ENCODE results near the gene PDE4D. TPM values are rescaled to one million over a fixed set of nuclear protein-coding genes. Genes with fewer than 3 reads are reported as not detected.
"Not testable (repeated sequence)": the region's sequence is repeated elsewhere in the genome, so short reads cannot be mapped to it uniquely, and the experiment has no call there.

The PDE4D gene
- total RNA-seq, 2 donors from 2014 or later, result 116 to 154 TPM

GRCh38 chr5:59768152-59769040 lies 125.1 kb downstream of the PDE4D start:
- Mint-ChIP-seq H3K27me3 (ENCODE audit: low read depth) (peaks cover 56% of the 10 kb centered on the region), H3K36me3 (ENCODE audit: insufficient read depth in 2 of 2) (no peaks in the 10 kb centered on the region), H3K27ac (no peak overlapping the region), H3K4me3 (peak overlapping the region; percentile 71 to 74), H3K9me3 (no peaks in the 10 kb centered on the region), H3K4me1 (ENCODE audit: low read depth) (peaks cover 24% of the 10 kb centered on the region)
- ATAC-seq (replicated peaks in 1 of 2), result peak; percentile 66 to 80
- peak; percentile 18 to 39 for DNase-seq

GRCh38 chr5:59767681-59768151 lies 125.8 kb downstream of the PDE4D start:
- no peak for DNase-seq
- peak overlapping the region; percentile 71 to 74 for H3K4me3 Mint-ChIP-seq
- peaks cover 25% of the 10 kb centered on the region for H3K4me1 Mint-ChIP-seq (ENCODE audit: low read depth)
- no peak for ATAC-seq (replicated peaks in 1 of 2)
- H3K9me3 Mint-ChIP-seq, result no peaks in the 10 kb centered on the region
- H3K36me3 Mint-ChIP-seq (ENCODE audit: insufficient read depth in 2 of 2), result no peaks in the 10 kb centered on the region
- H3K27me3 Mint-ChIP-seq (ENCODE audit: low read depth), result peaks cover 56% of the 10 kb centered on the region
- no peak overlapping the region for H3K27ac Mint-ChIP-seq

DNA sequence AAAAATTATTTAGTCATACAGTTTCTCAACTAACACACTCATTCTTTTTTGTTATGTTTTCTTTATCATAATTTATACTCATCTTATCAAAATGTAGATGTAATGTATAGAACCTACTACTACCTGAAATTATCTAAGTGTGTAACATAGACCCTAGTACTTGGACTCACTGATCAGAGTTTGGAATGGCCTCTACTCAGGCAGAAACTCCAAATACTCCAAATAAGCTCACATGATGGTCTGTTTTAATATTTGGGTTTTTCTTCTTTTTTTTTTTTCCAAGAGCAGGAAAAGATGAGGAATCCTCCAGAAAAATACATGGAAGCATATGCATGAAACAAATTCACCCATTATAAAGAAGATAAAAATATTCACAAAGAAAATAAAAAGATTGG lies 126.3 kb downstream of the PDE4D start:
- Mint-ChIP-seq H3K27ac (peak overlapping the region; percentile 78), H3K9me3 (no peaks in the 10 kb centered on the region), H3K4me3 (peak overlapping the region; percentile 7 to 71), H3K36me3 (ENCODE audit: insufficient read depth in 2 of 2) (no peaks in the 10 kb centered on the region), H3K27me3 (ENCODE audit: low read depth) (peaks cover 56% of the 10 kb centered on the region), H3K4me1 (ENCODE audit: low read depth) (peaks cover 25% of the 10 kb centered on the region)
- DNase-seq, result no peak
- no peak for ATAC-seq (replicated peaks in 1 of 2)

DNA sequence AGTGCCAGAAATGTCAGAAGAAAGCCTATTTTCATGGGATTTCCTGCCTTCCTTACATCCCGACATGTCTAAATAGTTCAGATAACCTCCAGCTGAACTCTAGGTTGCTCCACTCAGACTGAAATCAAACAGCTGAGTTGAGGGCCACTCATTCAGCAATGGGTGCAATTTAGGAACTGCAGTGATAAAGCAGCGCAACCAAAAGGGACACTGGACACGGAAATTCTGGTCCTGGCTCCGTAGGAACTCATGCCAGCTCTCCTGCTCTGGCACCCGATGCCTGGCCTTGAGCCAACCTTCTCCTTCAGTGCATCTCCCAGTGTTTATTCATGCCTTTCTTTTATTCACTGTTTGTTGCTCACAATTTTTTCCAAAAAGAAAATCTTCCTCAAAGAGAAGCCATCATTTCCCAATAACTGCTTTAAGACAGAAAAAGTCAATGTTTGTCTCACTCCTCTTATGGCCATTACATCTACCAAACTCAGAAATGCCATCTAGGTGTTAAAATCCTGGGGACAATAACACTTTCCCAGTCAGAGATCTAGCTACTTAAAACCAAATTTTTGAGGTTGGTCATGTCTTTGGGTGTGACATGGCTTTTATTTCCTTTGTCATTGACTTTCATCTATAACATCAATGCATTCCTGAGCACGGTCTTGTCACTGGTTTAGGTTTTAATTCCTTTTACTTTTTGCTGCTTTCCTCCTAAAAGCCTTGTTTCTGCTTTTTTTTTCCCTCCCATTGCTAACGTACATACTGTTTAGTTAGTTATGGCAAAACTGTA lies 126.9 kb downstream of the PDE4D start:
- Mint-ChIP-seq H3K9me3 (no peaks in the 10 kb centered on the region), H3K4me1 (ENCODE audit: low read depth) (peaks cover 25% of the 10 kb centered on the region), H3K36me3 (ENCODE audit: insufficient read depth in 2 of 2) (no peaks in the 10 kb centered on the region), H3K27ac (peak overlapping the region; percentile 78), H3K4me3 (peak overlapping the region; percentile 7 to 34), H3K27me3 (ENCODE audit: low read depth) (peaks cover 56% of the 10 kb centered on the region)
- ATAC-seq (replicated peaks in 1 of 2) (no peak), DNase-seq (no peak)

DNA sequence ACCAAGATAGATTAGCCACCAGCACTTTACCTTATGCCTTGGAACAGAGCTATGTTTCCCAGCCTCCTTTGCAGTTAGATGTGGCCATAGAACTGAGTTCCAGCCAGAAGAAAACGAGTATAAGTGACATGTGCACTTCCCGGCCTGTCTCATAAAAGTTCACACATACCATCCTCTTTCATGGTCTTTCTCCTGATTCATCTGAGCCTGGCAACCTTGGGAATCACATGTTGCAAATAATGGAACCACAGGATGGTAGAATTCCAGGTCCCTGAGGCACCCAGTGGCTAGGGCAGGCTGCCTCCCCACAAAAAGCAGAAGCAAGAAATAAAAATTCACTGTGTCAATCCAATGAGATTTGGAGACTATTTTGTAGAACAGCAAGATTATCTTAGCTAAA lies 128.1 kb downstream of the PDE4D start:
- peaks cover 30% of the 10 kb centered on the region for H3K4me1 Mint-ChIP-seq (ENCODE audit: low read depth)
- DNase-seq (no peak), ATAC-seq (replicated peaks in 1 of 2) (no peak)
- H3K27me3 Mint-ChIP-seq (ENCODE audit: low read depth), result peaks cover 54% of the 10 kb centered on the region
- no peaks in the 10 kb centered on the region for H3K9me3 Mint-ChIP-seq
- H3K27ac Mint-ChIP-seq, result no peak overlapping the region
- no peak overlapping the region for H3K4me3 Mint-ChIP-seq
- no peaks in the 10 kb centered on the region for H3K36me3 Mint-ChIP-seq (ENCODE audit: insufficient read depth in 2 of 2)

DNA sequence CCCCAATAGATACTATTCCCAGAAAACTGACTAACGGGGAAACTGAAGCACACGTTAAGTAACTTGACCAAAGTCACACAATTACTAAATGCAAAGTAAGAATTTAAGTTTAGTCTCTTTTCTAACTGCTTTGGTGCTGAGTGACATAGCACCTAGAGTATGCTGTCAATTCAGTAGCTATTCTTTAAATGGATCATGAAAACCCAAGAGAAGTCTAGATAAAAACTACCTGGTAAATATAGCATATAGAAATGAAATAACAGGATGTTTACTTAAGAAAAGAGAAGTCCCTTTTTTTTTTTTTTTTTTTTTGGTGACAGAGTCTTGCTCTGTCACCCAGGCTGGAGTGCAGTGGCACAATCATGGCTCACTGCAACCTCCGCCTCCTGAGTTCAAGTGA lies 129.2 kb downstream of the PDE4D start:
- H3K4me3 Mint-ChIP-seq, result no peak overlapping the region
- peak in 1 of 2 donors; percentile 25 for ATAC-seq (replicated peaks in 1 of 2)
- H3K36me3 Mint-ChIP-seq (ENCODE audit: insufficient read depth in 2 of 2), result no peaks in the 10 kb centered on the region
- no peak for DNase-seq
- H3K27ac Mint-ChIP-seq, result peak overlapping the region; percentile 20
- peaks cover 51% of the 10 kb centered on the region for H3K27me3 Mint-ChIP-seq (ENCODE audit: low read depth)
- peaks cover 37% of the 10 kb centered on the region for H3K4me1 Mint-ChIP-seq (ENCODE audit: low read depth)
- H3K9me3 Mint-ChIP-seq, result no peaks in the 10 kb centered on the region

GRCh38 chr5:59763541-59763940 lies 130.0 kb downstream of the PDE4D start:
- peak overlapping the region; percentile 20 for H3K27ac Mint-ChIP-seq

DNA sequence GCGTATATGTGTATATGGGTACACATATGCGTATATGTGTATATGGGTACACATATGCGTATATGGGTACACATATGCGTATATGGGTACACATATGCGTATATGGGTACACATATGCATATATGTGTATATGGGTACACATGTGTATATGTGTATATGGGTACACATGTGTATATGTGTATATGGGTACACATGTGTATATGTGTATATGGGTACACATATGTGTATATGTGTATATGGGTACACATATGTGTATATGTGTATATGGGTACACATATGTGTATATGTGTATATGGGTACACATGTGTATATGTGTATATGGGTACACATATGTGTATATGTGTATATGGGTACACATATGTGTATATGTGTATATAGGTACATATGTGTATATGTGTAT lies 131.3 kb downstream of the PDE4D start:
- not testable (repeated sequence) for H3K4me3 Mint-ChIP-seq; H3K36me3 Mint-ChIP-seq (ENCODE audit: insufficient read depth in 2 of 2); H3K9me3 Mint-ChIP-seq; ATAC-seq (replicated peaks in 1 of 2); H3K27ac Mint-ChIP-seq; DNase-seq
- Mint-ChIP-seq H3K27me3 (ENCODE audit: low read depth) (peaks cover 31% of the 10 kb centered on the region), H3K4me1 (ENCODE audit: low read depth) (peaks cover 22% of the 10 kb centered on the region)

More at GRCh38 chr5:59763541-59763940, 130.0 kb downstream of the PDE4D start:
- no peak overlapping the region for H3K4me3 Mint-ChIP-seq
- H3K9me3 Mint-ChIP-seq, result no peaks in the 10 kb centered on the region
- peaks cover 29% of the 10 kb centered on the region for H3K4me1 Mint-ChIP-seq (ENCODE audit: low read depth)
- peaks cover 44% of the 10 kb centered on the region for H3K27me3 Mint-ChIP-seq (ENCODE audit: low read depth)
- no peak for DNase-seq
- H3K36me3 Mint-ChIP-seq (ENCODE audit: insufficient read depth in 2 of 2), result no peaks in the 10 kb centered on the region
- peak in 1 of 2 donors; percentile 12 for ATAC-seq (replicated peaks in 1 of 2)

GRCh38 chr5:59760785-59761348 lies 132.7 kb downstream of the PDE4D start:
- peaks cover 22% of the 10 kb centered on the region for H3K4me1 Mint-ChIP-seq (ENCODE audit: low read depth)
- DNase-seq (peak; percentile 53 to 62), ATAC-seq (replicated peaks in 1 of 2) (peak; percentile 93 to 95)
- no peaks in the 10 kb centered on the region for H3K36me3 Mint-ChIP-seq (ENCODE audit: insufficient read depth in 2 of 2)
- H3K9me3 Mint-ChIP-seq, result no peaks in the 10 kb centered on the region
- peak overlapping the region; percentile 70 for H3K27ac Mint-ChIP-seq
- H3K27me3 Mint-ChIP-seq (ENCODE audit: low read depth), result peaks cover 17% of the 10 kb centered on the region
- peak overlapping the region in 1 of 2 donors; percentile 41 for H3K4me3 Mint-ChIP-seq

GRCh38 chr5:59759600-59760351 lies 133.8 kb downstream of the PDE4D start:
- no peaks in the 10 kb centered on the region for H3K36me3 Mint-ChIP-seq (ENCODE audit: insufficient read depth in 2 of 2)
- no peak overlapping the region for H3K27ac Mint-ChIP-seq
- H3K27me3 Mint-ChIP-seq (ENCODE audit: low read depth), result peaks cover 11% of the 10 kb centered on the region
- DNase-seq, result no peak
- H3K9me3 Mint-ChIP-seq, result no peaks in the 10 kb centered on the region
- ATAC-seq (replicated peaks in 1 of 2), result no peak
- H3K4me3 Mint-ChIP-seq, result no peak overlapping the region
- H3K4me1 Mint-ChIP-seq (ENCODE audit: low read depth), result peaks cover 22% of the 10 kb centered on the region

GRCh38 chr5:59758566-59758965 lies 135.0 kb downstream of the PDE4D start:
- ATAC-seq (replicated peaks in 1 of 2) (no peak), DNase-seq (no peak)
- Mint-ChIP-seq H3K36me3 (ENCODE audit: insufficient read depth in 2 of 2) (no peaks in the 10 kb centered on the region), H3K4me1 (ENCODE audit: low read depth) (peaks cover 15% of the 10 kb centered on the region), H3K27ac (no peak overlapping the region), H3K4me3 (no peak overlapping the region), H3K9me3 (no peaks in the 10 kb centered on the region), H3K27me3 (ENCODE audit: low read depth) (peaks cover 7% of the 10 kb centered on the region)

- no peak for ATAC-seq (replicated peaks in 1 of 2)
- peaks cover 13% of the 10 kb centered on the region for H3K4me1 Mint-ChIP-seq (ENCODE audit: low read depth)
- peaks cover 5% of the 10 kb centered on the region for H3K27me3 Mint-ChIP-seq (ENCODE audit: low read depth)
- DNase-seq, result no peak
- no peak overlapping the region for H3K27ac Mint-ChIP-seq
- no peaks in the 10 kb centered on the region for H3K9me3 Mint-ChIP-seq
- H3K36me3 Mint-ChIP-seq (ENCODE audit: insufficient read depth in 2 of 2), result no peaks in the 10 kb centered on the region
- no peak overlapping the region for H3K4me3 Mint-ChIP-seq
Observed at GRCh38 chr5:59757442-59757841, 136.1 kb downstream of the PDE4D start.

All from activated T-cell treated with anti-CD3 and anti-CD28 coated beads, Interleukin-2, amount 50 U/mL, for 72 hours (primary cell).